Heart right ventricle (tissue), 16 donors: ENCODE measurements around the gene ITPR2. TPM values are rescaled to one million over a fixed set of nuclear protein-coding genes. Genes with fewer than 3 reads are reported as not detected.

Experiments
- ATAC-seq, 8 donors: fragments of 200-7000 bp; cut with Tn5 transposase; one replicate each; pipeline ENCODE4 v1.9.1; 2020; ENCODE audit warnings: mild to moderate bottlenecking in 8 of 8, moderate library complexity in 8 of 8, moderate number of reproducible peaks in 1 of 8
- DNase-seq, 2 donors: peaks; one replicate each; pipeline ENCODE4 v3.0.0-alpha.2; 2020
- H3K27ac ChIP-seq, 10 donors: fragments of 200-600 bp; sonication (generic) in 2 of 10; one replicate each; pipeline versions ENCODE4 v1.5.0 to v1.8.0; 2020 to 2022; ENCODE audit warnings: mild to moderate bottlenecking in 3 of 10
- H3K27me3 ChIP-seq, 7 donors: fragments of 200-600 bp; one replicate each; pipeline ENCODE4 v1.8.0; 2021 to 2022; ENCODE audit warnings: mild to moderate bottlenecking in 2 of 7
- H3K36me3 ChIP-seq, 9 donors: fragments of 200-600 bp; sonication (generic) in 1 of 9; one replicate each; pipeline versions ENCODE4 v1.5.0 to v1.8.0; 2020 to 2022; ENCODE audit warnings: mild to moderate bottlenecking in 2 of 9
- H3K4me1 ChIP-seq, 9 donors: fragments of 200-600 bp; sonication (generic) in 1 of 9; one replicate each; pipeline versions ENCODE4 v1.5.0 to v1.8.0; 2020 to 2022; ENCODE audit warnings: mild to moderate bottlenecking in 4 of 9
- H3K4me3 ChIP-seq, 10 donors: fragments of 200-600 bp; sonication (generic) in 2 of 10; one replicate each; pipeline versions ENCODE4 v1.5.0 to v1.8.0; 2020 to 2022; ENCODE audit warnings: mild to moderate bottlenecking in 7 of 10, moderate library complexity in 2 of 10
- H3K9me3 ChIP-seq, 11 donors: fragments of 200-600 bp in 10 of 11; sonication (generic) in 2 of 11; one replicate each; pipeline versions ENCODE4 v1.5.0 to v1.8.0; 2013 to 2022; ENCODE audit warnings: mild to moderate bottlenecking in 2 of 11, control low read depth in 1 of 11, moderate library complexity in 1 of 11
- CTCF ChIP-seq, 9 donors: fragments of 200-600 bp; sonication (generic) in 2 of 9; IDR thresholded peaks; one replicate each; pipeline versions ENCODE4 v1.5.0 to v1.8.0; 2021 to 2022; ENCODE audit warnings: antibody characterized with exemption in 9 of 9, mild to moderate bottlenecking in 5 of 9, moderate library complexity in 1 of 9
- WGBS, 2 donors: extraction: QIAGEN DNeasy Blood & Tissue Kit; methylation state at CpG; one replicate each; pipeline ENCODE4 v1.1.7; 2013; ENCODE audit warnings: inconsistent platforms in 1 of 2; 5-methylcytosine and 5-hydroxymethylcytosine counted together
- intact Hi-C, 10 donors: fragments of 100-400 bp; cut with DNase I; formaldehyde crosslinking; loops; one replicate each; pipeline versions ENCODE4 v1.11.1 to v1.14.2; 2022
- polyA plus RNA-seq, 2 donors: library from polyadenylated mRNA; stranded (reverse); fragments of 200-250 nt; gene quantifications; one replicate each; pipeline ENCODE4 v1.2.3, GENCODE V29; 2013
- total RNA-seq, 10 donors: library from RNA; stranded (reverse); fragmentation: NEBNext Ultra II Directional in 3 of 10; extraction: Animal tissue kit (Norgen Biotek cat#: 25700) in 3 of 10; gene quantifications; one replicate each; pipeline versions ENCODE4 v1.2.1 to v1.2.4, GENCODE V29; 2021 to 2023
- donor health status: Arrhythmogenic right ventricular cardiomyopathy.
- donor health status: ischemic (EF 13 %, LVEDD 7.1; RV severe dilation, severe dysfunction).
- donor health status: healthy with polysubstance abuse.
- donor health status: DM: no; HTN: yes; CAD: no.
- donor health status: DM: no; HTN: no; CAD: no.
- donor health status: ischemic (EF 25% LVEDD 6.9; RV normal size, moderate dysfunction).
- donor health status: ischemic (EF 25% LVEDD 5.7; RV mildly dilated, moderate dysfunction).
- donor health status: healthy.
- donor health status: DM: yes; HTN: yes; CAD: no.
- donor health status: Ischemic cardiomyopathy.
- donor health status: ischemic (EF 35%, LVEDD 5.7; RV mildly dilated, moderate dysfunction).
- donor health status: nonischemic (EF 11% LVEDD 7.7; RV severe dilation, severe dysfunction).
- donor health status: DM: yes; HTN: yes; CAD: no.
- donor health status: PGD.
- donor health status: ischemic (EF 29% LVEDD 5.4; RV normal size, mild dysfunction).
- donor health status: nonischemic (EF 23%, LVEDD 6.1; RV moderate dilation, normal function).

ITPR2 gene
- total and polyA plus RNA-seq, 12 donors: 2.0 to 18.9 (median 14.3) TPM

GRCh38 chr12:26627335-26627734 is 205.7 kb downstream of the ITPR2 start:
- no peak for TF ChIP-seq CTCF (IDR thresholded peaks at IDR 0.05)
- no peaks in the 10 kb centered on the region for H3K9me3 ChIP-seq
- H3K4me1 ChIP-seq: peaks cover 0 to 15% (median 6%) of the 10 kb centered on the region in 9 donors
- no peak overlapping the region for H3K27ac ChIP-seq
- 85 to 89% methylated on average over 4 of the region's 4 CpGs for WGBS, 2 donors
- no peak for ATAC-seq
- peaks cover 0 to 69% (median 8%) of the 10 kb centered on the region in 9 donors for H3K36me3 ChIP-seq
- intact Hi-C loops: no loop called here
- no peak for DNase-seq
- no peaks in the 10 kb centered on the region for H3K27me3 ChIP-seq
- no peak overlapping the region for H3K4me3 ChIP-seq

- Histone ChIP-seq H3K27me3 (no peaks in the 10 kb centered on the region), H3K4me1 (peaks cover 0 to 5% (median 0%) of the 10 kb centered on the region in 9 donors), H3K4me3 (no peak overlapping the region), H3K9me3 (no peaks in the 10 kb centered on the region), H3K36me3 (peaks cover 0 to 87% (median 20%) of the 10 kb centered on the region in 9 donors), H3K27ac (no peak overlapping the region)
- intact Hi-C loops: no loop called here
- WGBS, 2 donors: 93 to 95% methylated on average over 4 of the region's 4 CpGs
- ATAC-seq (no peak), DNase-seq (no peak)
- no peak for TF ChIP-seq CTCF (IDR thresholded peaks at IDR 0.05)
These were observed 209.9 kb downstream of the ITPR2 start for GRCh38 chr12:26623136-26623535.

- Histone ChIP-seq H3K4me3 (no peak overlapping the region), H3K27ac (no peak overlapping the region), H3K27me3 (no peaks in the 10 kb centered on the region), H3K4me1 (peaks cover 0 to 5% (median 0%) of the 10 kb centered on the region in 9 donors), H3K36me3 (peaks cover 0 to 87% (median 18%) of the 10 kb centered on the region in 9 donors), H3K9me3 (no peaks in the 10 kb centered on the region)
- WGBS, 2 donors: 89 to 91% methylated on average over 5 of the region's 5 CpGs
- ATAC-seq (no peak), DNase-seq (no peak)
- no peak for TF ChIP-seq CTCF (IDR thresholded peaks at IDR 0.05)
- intact Hi-C loops: no loop called here
These were observed 210.4 kb downstream of the ITPR2 start for GRCh38 chr12:26622601-26623000.

- Histone ChIP-seq H3K4me3 (no peak overlapping the region), H3K36me3 (peaks cover 0 to 80% (median 12%) of the 10 kb centered on the region in 9 donors), H3K27ac (no peak overlapping the region), H3K27me3 (no peaks in the 10 kb centered on the region), H3K9me3 (no peaks in the 10 kb centered on the region), H3K4me1 (peaks cover 0 to 5% (median 0%) of the 10 kb centered on the region in 9 donors)
- ATAC-seq (peak in 2 of 8 donors; percentile 28 to 49), DNase-seq (no peak)
- no peak for TF ChIP-seq CTCF (IDR thresholded peaks at IDR 0.05)
- intact Hi-C loops: no loop called here
- WGBS, 2 donors: 72 to 78% methylated on average over 3 of the region's 3 CpGs
These were observed 211.1 kb downstream of the ITPR2 start for GRCh38 chr12:26621932-26622331.
